Muscle of back (tissue), 11 donors: ENCODE results near the gene PATJ. TPM values are rescaled to one million over a fixed set of nuclear protein-coding genes. Genes with fewer than 3 reads are reported as not detected.
"Not testable (repeated sequence)": the region's sequence is repeated elsewhere in the genome, so short reads cannot be mapped to it uniquely, and the experiment has no call there.

Source experiments
- DNase-seq, 3 donors: peaks; one replicate each; pipeline versions ENCODE4 v3.0.0 to v3.0.0-alpha.2; 2013
- polyA plus RNA-seq, 10 donors: library from polyadenylated mRNA; unstranded; fragments of 120-200 nt; gene quantifications; one replicate each; pipeline ENCODE4 v1.2.1, GENCODE V29; 2013; ENCODE audit not compliant: insufficient read length in 10 of 10

Gene PATJ
- polyA plus RNA-seq, 10 donors = 1.9 to 4.7 (median 3.7) TPM

GRCh38 chr1:61941794-61942193 lies 199.5 kb downstream of the PATJ start:
- no peak for DNase-seq

GRCh38 chr1:61942856-61943255 lies 200.6 kb downstream of the PATJ start:
- DNase-seq = no peak

- not testable (repeated sequence) for DNase-seq
Observed at GRCh38 chr1:61948685-61949084, 206.4 kb downstream of the PATJ start.

- DNase-seq = peak in 1 of 3 donors; percentile 10
Observed at GRCh38 chr1:61950418-61950817, 208.1 kb downstream of the PATJ start.

- no peak for DNase-seq
Observed at GRCh38 chr1:61951731-61952580, 209.7 kb downstream of the PATJ start.

GRCh38 chr1:61952675-61953074 lies 210.4 kb downstream of the PATJ start:
- no peak for DNase-seq

GRCh38 chr1:61953076-61953789 lies 211.0 kb downstream of the PATJ start:
- no peak for DNase-seq

GRCh38 chr1:61953790-61954150 lies 211.5 kb downstream of the PATJ start:
- DNase-seq = no peak

GRCh38 chr1:61955261-61955660 lies 213.0 kb downstream of the PATJ start:
- no peak for DNase-seq

GRCh38 chr1:61956016-61956645 lies 213.9 kb downstream of the PATJ start:
- DNase-seq = no peak

- DNase-seq = no peak
Observed at GRCh38 chr1:61956784-61957183, 214.5 kb downstream of the PATJ start.

GRCh38 chr1:61961009-61961408 lies 218.7 kb downstream of the PATJ start:
- no peak for DNase-seq

GRCh38 chr1:61962631-61963030 lies 220.4 kb downstream of the PATJ start:
- no peak for DNase-seq

GRCh38 chr1:61966450-61967225 lies 224.4 kb downstream of the PATJ start:
- DNase-seq = not testable (repeated sequence)

- DNase-seq = no peak
Observed at GRCh38 chr1:61967750-61968149, 225.5 kb downstream of the PATJ start.

GRCh38 chr1:61968869-61969268 lies 226.6 kb downstream of the PATJ start:
- DNase-seq = no peak

- no peak for DNase-seq
Observed at GRCh38 chr1:61973100-61973837, 231.0 kb downstream of the PATJ start.

- DNase-seq = no peak
Observed at GRCh38 chr1:61975638-61976037, 233.4 kb downstream of the PATJ start.

- no peak for DNase-seq
Observed at GRCh38 chr1:61976566-61976965, 234.3 kb downstream of the PATJ start.

GRCh38 chr1:61978796-61979195 lies 236.5 kb downstream of the PATJ start:
- DNase-seq = peak in 2 of 3 donors; percentile 16 to 31

GRCh38 chr1:61979729-61980128 lies 237.4 kb downstream of the PATJ start:
- no peak for DNase-seq
